CD14-positive monocyte (primary cell): Measurements from ENCODE around the gene MEGF9. TPM values are rescaled to one million over a fixed set of nuclear protein-coding genes. Genes with fewer than 3 reads are reported as not detected.

Experiments
- DNase-seq, 3 donors: peaks; one replicate each; pipeline ENCODE4 v3.0.0-alpha.2; 2011 to 2022
- H2AFZ ChIP-seq: 2 replicates; pipeline ENCODE4 v1.6.0; 2012; ENCODE audit warnings: mild to moderate bottlenecking, low read depth, low read length, inconsistent platforms; ENCODE audit not compliant: insufficient read depth, poor library complexity, severe bottlenecking
- H3K27ac ChIP-seq, 2 donors: 1 replicate in 1 of 2; 2 replicates in 1 of 2; pipeline ENCODE4 v1.5.1; 2012 to 2013; ENCODE audit warnings: low read length in 2 of 2, control low read depth in 1 of 2, inconsistent platforms in 1 of 2, low read depth in 1 of 2, mild to moderate bottlenecking in 1 of 2
- H3K27me3 ChIP-seq, 2 donors: one replicate each; pipeline versions ENCODE4 v1.6.0 to v1.6.1; 2011 to 2013; ENCODE audit warnings: low read length in 2 of 2; ENCODE audit not compliant: control insufficient read depth in 2 of 2, insufficient read depth in 2 of 2
- H3K36me3 ChIP-seq, 2 donors: replicated peaks in 1 of 2; 1 replicate in 1 of 2; 2 replicates in 1 of 2; pipeline versions ENCODE4 v1.5.1 to v1.6.1; 2012 to 2013; ENCODE audit warnings: low read length in 2 of 2, control low read depth in 1 of 2, inconsistent platforms in 1 of 2, mild to moderate bottlenecking in 1 of 2; ENCODE audit not compliant: insufficient read depth in 2 of 2, control insufficient read depth in 1 of 2
- H3K4me1 ChIP-seq, 2 donors: 1 replicate in 1 of 2; 2 replicates in 1 of 2; pipeline versions ENCODE4 v1.5.1 to v1.6.1; 2012 to 2013; ENCODE audit warnings: low read length in 2 of 2, control low read depth in 1 of 2, inconsistent platforms in 1 of 2, mild to moderate bottlenecking in 1 of 2, moderate library complexity in 1 of 2; ENCODE audit not compliant: insufficient read depth in 2 of 2, control insufficient read depth in 1 of 2
- H3K4me2 ChIP-seq: replicated peaks from 2 replicates; pipeline ENCODE3; 2012; ENCODE audit warnings: low read length, moderate library complexity, mild to moderate bottlenecking; ENCODE audit not compliant: poor library complexity, severe bottlenecking; ENCODE audit errors: extremely low read depth
- H3K4me3 ChIP-seq, 3 experiments: fragments of 200-600 bp in 1 of 3; sonication (generic) in 1 of 3; replicated peaks in 1 of 3; 1 replicate in 2 of 3; 2 replicates in 1 of 3; pipeline ENCODE4 v1.5.1; 2011 to 2013; ENCODE audit warnings: low read length in 3 of 3, mild to moderate bottlenecking in 3 of 3, control low read depth in 2 of 3, low read depth in 2 of 3, inconsistent platforms in 1 of 3, moderate library complexity in 1 of 3
- H3K79me2 ChIP-seq: 2 replicates; pipeline ENCODE4 v1.6.0; 2012; ENCODE audit warnings: mild to moderate bottlenecking, control low read depth, inconsistent platforms, low read length, moderate library complexity; ENCODE audit not compliant: insufficient read depth
- H3K9ac ChIP-seq: 2 replicates; pipeline ENCODE4 v1.6.0; 2017; ENCODE audit warnings: low read length, mild to moderate bottlenecking; ENCODE audit not compliant: insufficient read depth, poor library complexity, severe bottlenecking
- H3K9me3 ChIP-seq, 2 donors: replicated peaks in 1 of 2; 1 replicate in 1 of 2; 2 replicates in 1 of 2; pipeline versions ENCODE4 v1.5.1 to v1.6.1; 2012 to 2013; ENCODE audit warnings: low read length in 2 of 2, control low read depth in 1 of 2; ENCODE audit not compliant: control insufficient read depth in 1 of 2, insufficient read depth in 1 of 2
- H4K20me1 ChIP-seq: 2 replicates; pipeline ENCODE4 v1.6.0; 2012; ENCODE audit warnings: mild to moderate bottlenecking, low read length, control low read depth, moderate library complexity; ENCODE audit not compliant: insufficient read depth
- H3K27ac Mint-ChIP-seq, 7 donors: one replicate each; pipeline ENCODE4 v1.8.0; 2020; ENCODE audit warnings: mild to moderate bottlenecking in 7 of 7, mixed read lengths in 7 of 7, moderate library complexity in 6 of 7, inconsistent platforms in 2 of 7
- H3K27me3 Mint-ChIP-seq, 3 donors: one replicate each; pipeline ENCODE4 v1.8.0; 2021 to 2022; ENCODE audit warnings: low read depth in 3 of 3, mild to moderate bottlenecking in 3 of 3, mixed read lengths in 3 of 3, moderate library complexity in 3 of 3, inconsistent platforms in 1 of 3
- H3K36me3 Mint-ChIP-seq, 2 donors: one replicate each; pipeline ENCODE4 v1.8.0; 2020; ENCODE audit warnings: mixed read lengths in 2 of 2, inconsistent platforms in 1 of 2, mild to moderate bottlenecking in 1 of 2
- H3K4me1 Mint-ChIP-seq: one replicate; pipeline ENCODE4 v1.8.0; 2020; ENCODE audit warnings: mild to moderate bottlenecking, mixed read lengths
- H3K4me3 Mint-ChIP-seq, 2 donors: one replicate each; pipeline ENCODE4 v1.8.0; 2020; ENCODE audit warnings: mild to moderate bottlenecking in 2 of 2, mixed read lengths in 2 of 2, moderate library complexity in 1 of 2
- H3K9me3 Mint-ChIP-seq, 7 donors: one replicate each; pipeline ENCODE4 v1.8.0; 2020 to 2022; ENCODE audit warnings: mixed read lengths in 7 of 7, mild to moderate bottlenecking in 6 of 7, moderate library complexity in 6 of 7, inconsistent platforms in 2 of 7
- WGBS: methylation state at CpG from one replicate; pipeline ENCODE4 v1.1.5; 2013; ENCODE audit warnings: missing lambda C conversion rate; ENCODE audit not compliant: insufficient coverage; 5-methylcytosine and 5-hydroxymethylcytosine counted together
- intact Hi-C, 2 donors: fragments of 100-400 bp; cut with micrococcal nuclease; formaldehyde crosslinking; loops; one replicate each; pipeline versions ENCODE4 v1.15.0 to v1.15.1; 2023
- polyA plus RNA-seq, 3 donors: library from polyadenylated mRNA; depleted of rRNA in 1 of 3; unstranded in 2 of 3; stranded (reverse) in 1 of 3; fragments of 300-500 nt in 2 of 3; fragments of >200 nt in 1 of 3; fragmentation: Illumina TruSeq in 2 of 3; gene quantifications; 1 replicate in 2 of 3; 2 replicates in 1 of 3; pipeline ENCODE4 v1.2.3, GENCODE V29; 2012 to 2021
- TF ChIP-seq, protein P1 (sequence below): fragments of 200-600 bp; IDR thresholded peaks from one replicate; pipeline ENCODE4 v1.8.0; 2022; ENCODE audit warnings: antibody characterized with exemption, mild to moderate bottlenecking

The MEGF9 gene
- polyA plus RNA-seq, 3 donors, result 45.0 to 92.8 (median 89.7) TPM

DNA sequence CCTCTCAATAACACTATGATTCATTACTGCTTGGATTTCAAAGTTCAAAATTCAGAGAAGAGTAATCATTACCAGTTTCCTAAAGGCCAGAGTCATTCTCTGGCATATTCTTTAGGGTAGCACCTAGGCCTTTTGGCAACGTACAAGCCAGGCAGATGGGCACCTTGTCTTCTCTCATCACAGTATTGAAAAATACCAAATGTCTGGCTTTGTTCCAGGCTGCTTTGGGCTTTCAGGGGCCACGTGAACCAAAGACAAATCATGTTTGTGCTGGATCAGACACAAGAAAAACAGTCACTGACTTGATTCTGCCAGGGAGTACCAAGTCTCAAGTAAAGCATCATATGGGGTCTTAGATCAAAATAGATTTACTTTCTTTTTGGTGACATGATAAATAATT lies 15.5 kb downstream of the MEGF9 start:
- TF ChIP-seq, protein P1, sequence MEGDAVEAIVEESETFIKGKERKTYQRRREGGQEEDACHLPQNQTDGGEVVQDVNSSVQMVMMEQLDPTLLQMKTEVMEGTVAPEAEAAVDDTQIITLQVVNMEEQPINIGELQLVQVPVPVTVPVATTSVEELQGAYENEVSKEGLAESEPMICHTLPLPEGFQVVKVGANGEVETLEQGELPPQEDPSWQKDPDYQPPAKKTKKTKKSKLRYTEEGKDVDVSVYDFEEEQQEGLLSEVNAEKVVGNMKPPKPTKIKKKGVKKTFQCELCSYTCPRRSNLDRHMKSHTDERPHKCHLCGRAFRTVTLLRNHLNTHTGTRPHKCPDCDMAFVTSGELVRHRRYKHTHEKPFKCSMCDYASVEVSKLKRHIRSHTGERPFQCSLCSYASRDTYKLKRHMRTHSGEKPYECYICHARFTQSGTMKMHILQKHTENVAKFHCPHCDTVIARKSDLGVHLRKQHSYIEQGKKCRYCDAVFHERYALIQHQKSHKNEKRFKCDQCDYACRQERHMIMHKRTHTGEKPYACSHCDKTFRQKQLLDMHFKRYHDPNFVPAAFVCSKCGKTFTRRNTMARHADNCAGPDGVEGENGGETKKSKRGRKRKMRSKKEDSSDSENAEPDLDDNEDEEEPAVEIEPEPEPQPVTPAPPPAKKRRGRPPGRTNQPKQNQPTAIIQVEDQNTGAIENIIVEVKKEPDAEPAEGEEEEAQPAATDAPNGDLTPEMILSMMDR, result no peak
- Mint-ChIP-seq H3K27ac (peak overlapping the region in 6 of 7 donors; percentile 56 to 89 (median 66)), H3K36me3 (peaks cover 26 to 59% of the 10 kb centered on the region in 2 donors), H3K27me3 (no peaks in the 10 kb centered on the region), H3K4me1 (peaks cover 76% of the 10 kb centered on the region), H3K4me3 (no peak overlapping the region), H3K9me3 (no peaks in the 10 kb centered on the region)
- no peak overlapping the region for H2AFZ ChIP-seq
- WGBS, result 80% methylated on average over 2 of the region's 2 CpGs
- peaks cover 100% of the 10 kb centered on the region for H3K79me2 ChIP-seq
- peak overlapping the region in 1 of 2 donors; percentile 76 for H3K27ac ChIP-seq
- no peaks in the 10 kb centered on the region for H3K9me3 ChIP-seq
- intact Hi-C loops, result no loop called here
- H3K27me3 ChIP-seq, result no peaks in the 10 kb centered on the region
- H3K36me3 ChIP-seq, result peaks cover 19 to 56% of the 10 kb centered on the region in 2 donors
- peaks cover 100% of the 10 kb centered on the region for H4K20me1 ChIP-seq
- peaks cover 53 to 75% of the 10 kb centered on the region in 2 donors for H3K4me1 ChIP-seq
- no peak overlapping the region for H3K9ac ChIP-seq
- no peak overlapping the region for H3K4me2 ChIP-seq
- no peak for DNase-seq
- H3K4me3 ChIP-seq, result no peak overlapping the region

DNA sequence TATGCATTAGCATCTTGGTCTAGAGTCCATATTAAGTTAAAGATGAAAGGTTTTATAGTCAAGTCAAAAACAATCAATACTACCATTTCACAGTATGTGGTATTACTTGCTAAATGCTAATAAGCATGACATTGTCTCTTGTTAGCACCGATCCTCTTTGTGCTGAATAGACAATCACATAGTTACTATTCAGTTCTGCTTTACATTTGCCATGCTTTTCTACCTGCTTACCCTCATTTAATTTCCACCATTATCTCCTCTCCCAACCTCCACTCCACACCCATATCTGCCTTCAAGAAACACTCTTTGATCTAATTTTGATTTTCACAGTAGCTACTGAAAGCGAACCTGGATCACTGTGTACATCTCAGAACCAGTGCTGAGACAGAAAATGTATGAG lies 16.8 kb downstream of the MEGF9 start:
- peak overlapping the region in 1 of 3 experiments; percentile 0 for H3K4me3 ChIP-seq
- H2AFZ ChIP-seq, result no peak overlapping the region
- DNase-seq, result no peak
- no peaks in the 10 kb centered on the region for H3K9me3 Mint-ChIP-seq
- peak overlapping the region in 1 of 2 donors; percentile 23 for H3K4me3 Mint-ChIP-seq
- H3K36me3 Mint-ChIP-seq, result peaks cover 22 to 54% of the 10 kb centered on the region in 2 donors
- no peaks in the 10 kb centered on the region for H3K27me3 ChIP-seq
- 75% methylated on average over 1 of the region's 2 CpGs for WGBS
- TF ChIP-seq, protein P1, result no peak
- peak overlapping the region; percentile 32 to 89 (median 84) for H3K27ac Mint-ChIP-seq
- peaks cover 100% of the 10 kb centered on the region for H4K20me1 ChIP-seq
- peaks cover 75% of the 10 kb centered on the region for H3K4me1 Mint-ChIP-seq
- H3K9ac ChIP-seq, result no peak overlapping the region
- intact Hi-C loops, result no loop called here
- H3K36me3 ChIP-seq, result peaks cover 18 to 43% of the 10 kb centered on the region in 2 donors
- peak overlapping the region; percentile 51 to 76 for H3K27ac ChIP-seq
- peak overlapping the region; percentile 16 for H3K4me2 ChIP-seq
- H3K4me1 ChIP-seq, result peaks cover 63 to 83% of the 10 kb centered on the region in 2 donors
- H3K27me3 Mint-ChIP-seq, result no peaks in the 10 kb centered on the region
- H3K79me2 ChIP-seq, result peaks cover 100% of the 10 kb centered on the region
- H3K9me3 ChIP-seq, result no peaks in the 10 kb centered on the region
